Measurements from ENCODE around the gene NUPR1.

GRCh38 chr16:28502290-28502689 is 36.5 kb downstream of the NUPR1 start:
- TF ChIP-seq CTCF (conservative IDR thresholded peaks at IDR 0.05; ENCODE audit: low read depth, low read length) (no peak), EZH2 (IDR thresholded peaks at IDR 0.05; ENCODE audit: borderline replicate concordance, low read depth, low read length, poor library complexity, severe bottlenecking) (no peak)
